KMS-11 (cell line): ENCODE measurements around the gene NDST1.

Source experiments
- H2AFZ ChIP-seq: fragments of 200-600 bp; sonication (generic); 2 replicates; pipeline ENCODE4 v1.6.1; 2016; ENCODE audit warnings: antibody characterized with exemption, mixed run types, low read depth
- H3K27ac ChIP-seq: fragments of 200-600 bp; sonication (generic); 2 replicates; pipeline ENCODE4 v1.6.1; 2016; ENCODE audit warnings: mild to moderate bottlenecking, mixed run types
- H3K27me3 ChIP-seq: fragments of 200-600 bp; sonication (generic); 2 replicates; pipeline ENCODE4 v1.6.1; 2017; ENCODE audit warnings: mild to moderate bottlenecking, low read depth, mixed run types, moderate library complexity; ENCODE audit not compliant: insufficient read depth
- H3K36me3 ChIP-seq: fragments of 200-600 bp; sonication (generic); 2 replicates; pipeline ENCODE4 v1.6.1; 2017; ENCODE audit warnings: mild to moderate bottlenecking, mixed run types; ENCODE audit not compliant: insufficient read depth
- H3K4me1 ChIP-seq: fragments of 200-600 bp; sonication (generic); 2 replicates; pipeline ENCODE4 v1.6.1; 2016; ENCODE audit warnings: mild to moderate bottlenecking, low read depth, mixed run types; ENCODE audit not compliant: poor library complexity, severe bottlenecking
- H3K4me2 ChIP-seq: fragments of 200-600 bp; sonication (generic); 2 replicates; pipeline ENCODE4 v1.7.0; 2016; ENCODE audit warnings: mild to moderate bottlenecking, mixed run types
- H3K4me3 ChIP-seq: fragments of 200-600 bp; sonication (generic); IDR thresholded peaks from 2 replicates; pipeline ENCODE4 v1.6.1; 2017; ENCODE audit warnings: low read depth, low read length, mixed read lengths; ENCODE audit not compliant: insufficient read depth
- H3K79me2 ChIP-seq: fragments of 200-600 bp; sonication (generic); 2 replicates; pipeline ENCODE4 v1.6.1; 2016; ENCODE audit warnings: low read depth, mixed run types; ENCODE audit not compliant: insufficient read depth
- H3K9ac ChIP-seq: fragments of 200-600 bp; sonication (generic); 2 replicates; pipeline ENCODE4 v1.6.1; 2016; ENCODE audit warnings: mild to moderate bottlenecking, mixed run types
- H4K20me1 ChIP-seq: fragments of 200-600 bp; sonication (generic); 2 replicates; pipeline ENCODE4 v1.6.1; 2016; ENCODE audit warnings: mild to moderate bottlenecking, mixed run types; ENCODE audit not compliant: insufficient read depth
- TF ChIP-seq, protein P1 (sequence below): fragments of 200-600 bp; sonication (generic); conservative IDR thresholded peaks from 2 replicates; pipeline ENCODE4 v1.6.1; 2017; ENCODE audit warnings: low read depth, mild to moderate bottlenecking, antibody characterized with exemption, low read length, moderate library complexity, mixed read lengths

The NDST1 gene

DNA sequence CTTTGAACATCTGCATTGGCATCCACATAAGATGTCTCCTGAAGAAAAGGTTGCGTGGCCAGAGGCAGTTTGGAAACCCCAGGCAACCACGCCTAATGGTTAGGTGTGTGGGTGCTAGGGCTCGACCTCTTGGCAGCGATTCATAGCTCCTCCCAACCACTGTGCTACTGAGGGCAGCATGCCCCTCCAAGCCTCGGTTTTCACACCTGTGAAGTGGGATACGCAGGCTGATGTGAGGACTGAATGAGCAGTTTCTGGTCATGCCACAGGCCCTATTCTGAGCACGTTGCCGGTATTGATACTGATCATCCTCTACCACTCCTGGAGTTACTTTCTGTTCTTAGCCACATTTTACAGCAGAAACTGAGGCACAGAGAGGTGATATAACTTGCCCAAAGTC is 19.1 kb downstream of the NDST1 start:
- no peak overlapping the region for H3K4me3 ChIP-seq
- no peak overlapping the region for H3K4me2 ChIP-seq
- no peak overlapping the region for H3K27ac ChIP-seq
- no peaks in the 10 kb centered on the region for H3K79me2 ChIP-seq
- no peaks in the 10 kb centered on the region for H4K20me1 ChIP-seq
- TF ChIP-seq, protein P1, sequence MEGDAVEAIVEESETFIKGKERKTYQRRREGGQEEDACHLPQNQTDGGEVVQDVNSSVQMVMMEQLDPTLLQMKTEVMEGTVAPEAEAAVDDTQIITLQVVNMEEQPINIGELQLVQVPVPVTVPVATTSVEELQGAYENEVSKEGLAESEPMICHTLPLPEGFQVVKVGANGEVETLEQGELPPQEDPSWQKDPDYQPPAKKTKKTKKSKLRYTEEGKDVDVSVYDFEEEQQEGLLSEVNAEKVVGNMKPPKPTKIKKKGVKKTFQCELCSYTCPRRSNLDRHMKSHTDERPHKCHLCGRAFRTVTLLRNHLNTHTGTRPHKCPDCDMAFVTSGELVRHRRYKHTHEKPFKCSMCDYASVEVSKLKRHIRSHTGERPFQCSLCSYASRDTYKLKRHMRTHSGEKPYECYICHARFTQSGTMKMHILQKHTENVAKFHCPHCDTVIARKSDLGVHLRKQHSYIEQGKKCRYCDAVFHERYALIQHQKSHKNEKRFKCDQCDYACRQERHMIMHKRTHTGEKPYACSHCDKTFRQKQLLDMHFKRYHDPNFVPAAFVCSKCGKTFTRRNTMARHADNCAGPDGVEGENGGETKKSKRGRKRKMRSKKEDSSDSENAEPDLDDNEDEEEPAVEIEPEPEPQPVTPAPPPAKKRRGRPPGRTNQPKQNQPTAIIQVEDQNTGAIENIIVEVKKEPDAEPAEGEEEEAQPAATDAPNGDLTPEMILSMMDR = no peak
- H3K36me3 ChIP-seq = no peaks in the 10 kb centered on the region
- no peak overlapping the region for H2AFZ ChIP-seq
- H3K27me3 ChIP-seq = no peaks in the 10 kb centered on the region
- H3K4me1 ChIP-seq = no peaks in the 10 kb centered on the region
- no peak overlapping the region for H3K9ac ChIP-seq

DNA sequence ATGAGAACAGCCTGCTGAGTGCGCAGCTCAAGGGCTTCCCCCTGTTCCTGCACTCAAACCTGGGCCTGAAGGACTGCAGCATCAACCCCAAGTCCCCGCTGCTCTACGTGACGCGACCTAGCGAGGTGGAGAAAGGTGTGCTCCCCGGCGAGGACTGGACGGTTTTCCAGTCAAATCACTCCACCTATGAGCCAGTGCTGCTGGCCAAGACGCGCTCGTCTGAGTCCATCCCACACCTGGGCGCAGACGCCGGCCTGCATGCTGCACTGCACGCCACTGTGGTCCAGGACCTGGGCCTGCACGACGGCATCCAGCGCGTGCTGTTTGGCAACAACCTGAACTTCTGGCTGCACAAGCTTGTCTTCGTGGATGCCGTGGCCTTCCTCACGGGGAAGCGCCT is 19.9 kb downstream of the NDST1 start:
- TF ChIP-seq, protein P1 = no peak
- Histone ChIP-seq H3K27ac (no peak overlapping the region), H3K27me3 (no peaks in the 10 kb centered on the region), H3K4me1 (no peaks in the 10 kb centered on the region), H3K79me2 (no peaks in the 10 kb centered on the region), H3K4me2 (no peak overlapping the region), H3K9ac (no peak overlapping the region), H3K36me3 (no peaks in the 10 kb centered on the region), H4K20me1 (no peaks in the 10 kb centered on the region), H2AFZ (no peak overlapping the region), H3K4me3 (no peak overlapping the region)

DNA sequence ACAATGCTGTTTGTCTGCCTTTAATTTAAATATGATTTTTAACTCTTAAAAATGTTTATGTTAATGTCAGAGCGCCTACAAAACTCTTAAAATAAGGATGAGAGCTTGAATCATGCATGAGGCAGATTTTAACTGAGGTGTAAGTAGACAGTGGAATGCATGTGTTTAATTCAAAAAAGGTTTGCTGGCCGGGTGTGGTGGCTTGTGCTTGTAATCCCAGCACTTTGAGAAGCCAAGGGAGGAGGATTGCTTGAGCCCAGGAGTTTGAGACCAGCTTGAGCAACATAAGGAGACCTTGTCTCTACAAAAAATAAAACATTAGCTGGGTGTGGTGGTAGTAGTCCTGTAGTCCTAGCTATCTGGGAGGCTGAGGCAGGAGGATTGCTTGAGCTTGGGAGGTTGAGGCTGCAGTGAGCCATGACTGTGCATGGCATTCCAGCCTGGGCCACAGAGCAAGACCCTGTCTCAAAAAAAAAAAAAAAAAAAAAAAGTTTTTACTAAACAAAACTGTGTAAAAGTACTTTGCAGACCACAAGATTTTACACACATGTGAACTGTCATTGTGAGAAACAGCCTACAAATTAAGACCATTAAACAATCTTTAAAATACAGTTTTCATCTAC is 21.1 kb downstream of the NDST1 start:
- Histone ChIP-seq H3K27me3 (no peaks in the 10 kb centered on the region), H4K20me1 (no peaks in the 10 kb centered on the region), H3K4me3 (no peak overlapping the region), H3K36me3 (no peaks in the 10 kb centered on the region), H2AFZ (no peak overlapping the region), H3K4me2 (no peak overlapping the region), H3K27ac (no peak overlapping the region), H3K79me2 (no peaks in the 10 kb centered on the region), H3K9ac (no peak overlapping the region), H3K4me1 (no peaks in the 10 kb centered on the region)
- TF ChIP-seq, protein P1 = no peak

DNA sequence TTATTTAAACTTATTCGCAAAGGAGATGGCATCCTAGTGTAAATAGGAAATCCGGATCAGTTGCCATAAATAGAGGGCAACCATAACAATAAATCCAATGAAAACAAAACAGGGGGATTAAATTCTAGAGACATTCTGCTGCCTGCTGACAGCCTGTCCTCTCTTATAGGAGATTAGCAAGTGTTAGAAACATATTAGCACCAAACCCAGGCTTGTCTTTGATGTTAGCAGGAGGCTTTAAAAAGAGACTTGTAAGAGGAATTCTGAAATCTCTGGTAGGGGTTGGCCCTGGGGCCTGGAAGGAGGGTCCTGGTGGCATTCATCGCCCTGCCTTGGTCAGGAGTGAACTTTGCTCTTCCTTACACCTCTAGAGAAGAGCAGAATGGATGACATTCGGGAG is 21.6 kb downstream of the NDST1 start:
- Histone ChIP-seq H3K9ac (no peak overlapping the region), H3K4me2 (no peak overlapping the region), H3K27me3 (no peaks in the 10 kb centered on the region), H3K4me1 (no peaks in the 10 kb centered on the region), H3K36me3 (no peaks in the 10 kb centered on the region), H4K20me1 (no peaks in the 10 kb centered on the region), H2AFZ (no peak overlapping the region), H3K4me3 (no peak overlapping the region), H3K27ac (no peak overlapping the region), H3K79me2 (no peaks in the 10 kb centered on the region)
- TF ChIP-seq, protein P1 = no peak
